Stimulated activated CD4-positive, alpha-beta T cell treated with anti-CD3 and anti-CD28 coated beads, Interleukin-4, amount 100 ng/mL, for 4 hours (primary cell): ENCODE data around the gene ANKH.
"Not testable (repeated sequence)": the region's sequence is repeated elsewhere in the genome, so short reads cannot be mapped to it uniquely, and the experiment has no call there.

Source experiments
- DNase-seq, 2 experiments: peaks; one replicate each; pipeline ENCODE4 v3.0.0-alpha.2; 2020

The ANKH gene

GRCh38 chr5:14882658-14883580 is 11.3 kb upstream of the ANKH start:
- no peak for DNase-seq

- DNase-seq = no peak
Measured at GRCh38 chr5:14881826-14882225, 10.2 kb upstream of the ANKH start.

- no peak for DNase-seq
Measured at GRCh38 chr5:14880688-14881087, 9.1 kb upstream of the ANKH start.

- DNase-seq = no peak
Measured at GRCh38 chr5:14879937-14880589, 8.5 kb upstream of the ANKH start.

GRCh38 chr5:14879393-14879792 is 7.8 kb upstream of the ANKH start:
- DNase-seq = no peak

GRCh38 chr5:14878192-14878591 is 6.6 kb upstream of the ANKH start:
- not testable (repeated sequence) for DNase-seq

GRCh38 chr5:14876095-14876494 is 4.5 kb upstream of the ANKH start:
- DNase-seq = no peak

GRCh38 chr5:14873790-14874189 is 2.2 kb upstream of the ANKH start:
- DNase-seq = no peak

GRCh38 chr5:14873093-14873492 is 1.5 kb upstream of the ANKH start:
- peak in 1 of 2 experiments; percentile 6 for DNase-seq

- peak; percentile 51 to 53 for DNase-seq
Measured at GRCh38 chr5:14872070-14872989, 752 bp upstream of the ANKH start.

- DNase-seq = peak; percentile 54 to 71
Measured at GRCh38 chr5:14870337-14871213, 1.0 kb downstream of the ANKH start.

- peak in 1 of 2 experiments; percentile 20 for DNase-seq
Measured at GRCh38 chr5:14869668-14870164, 1.9 kb downstream of the ANKH start.

- DNase-seq = no peak
Measured at GRCh38 chr5:14869233-14869632, 2.3 kb downstream of the ANKH start.

- DNase-seq = no peak
Measured at GRCh38 chr5:14868771-14869170, 2.8 kb downstream of the ANKH start.

GRCh38 chr5:14864181-14864812 is 7.3 kb downstream of the ANKH start:
- DNase-seq = no peak

GRCh38 chr5:14863105-14863504 is 8.5 kb downstream of the ANKH start:
- DNase-seq = no peak

- DNase-seq = no peak
Measured at GRCh38 chr5:14861123-14861765, 10.3 kb downstream of the ANKH start.

GRCh38 chr5:14859980-14860379 is 11.6 kb downstream of the ANKH start:
- no peak for DNase-seq

- DNase-seq = no peak
Measured at GRCh38 chr5:14859150-14859549, 12.4 kb downstream of the ANKH start.

GRCh38 chr5:14855366-14855765 is 16.2 kb downstream of the ANKH start:
- DNase-seq = no peak

GRCh38 chr5:14854799-14855198 is 16.8 kb downstream of the ANKH start:
- no peak for DNase-seq
